ENCODE measurements around the gene CASK.

CASK gene

GRCh38 chrX:41499984-41500383, 423.4 kb downstream of the CASK start:
- Mint-ChIP-seq H3K4me3 (no peak overlapping the region), H3K4me1 (no peaks in the 10 kb centered on the region), H3K9me3 (peaks cover 50% of the 10 kb centered on the region), H3K27ac (no peak overlapping the region), H3K36me3 (ENCODE audit: low read depth) (no peaks in the 10 kb centered on the region), H3K27me3 (ENCODE audit: low read depth, poor library complexity) (peaks cover 3% of the 10 kb centered on the region)
- DNase-seq: no peak
- no peak for TF ChIP-seq CTCF (IDR thresholded peaks at IDR 0.05)

GRCh38 chrX:41499195-41499594, 424.2 kb downstream of the CASK start:
- DNase-seq: no peak
- no peaks in the 10 kb centered on the region for H3K4me1 Mint-ChIP-seq

GRCh38 chrX:41491267-41492004, 431.9 kb downstream of the CASK start:
- DNase-seq: no peak
- Mint-ChIP-seq H3K27ac (no peak overlapping the region), H3K9me3 (peaks cover 49% of the 10 kb centered on the region), H3K27me3 (ENCODE audit: low read depth, poor library complexity) (peaks cover 3% of the 10 kb centered on the region), H3K4me3 (no peak overlapping the region), H3K36me3 (ENCODE audit: low read depth) (peaks cover 4% of the 10 kb centered on the region), H3K4me1 (peaks cover 4% of the 10 kb centered on the region)
- no peak for TF ChIP-seq CTCF (IDR thresholded peaks at IDR 0.05)

More at GRCh38 chrX:41499195-41499594, 424.2 kb downstream of the CASK start:
- Mint-ChIP-seq H3K27me3 (ENCODE audit: low read depth, poor library complexity) (peaks cover 3% of the 10 kb centered on the region), H3K36me3 (ENCODE audit: low read depth) (no peaks in the 10 kb centered on the region), H3K4me3 (no peak overlapping the region), H3K27ac (no peak overlapping the region), H3K9me3 (peaks cover 49% of the 10 kb centered on the region)
- no peak for TF ChIP-seq CTCF (IDR thresholded peaks at IDR 0.05)

- H3K4me3 Mint-ChIP-seq: no peak overlapping the region
- H3K4me1 Mint-ChIP-seq: peaks cover 4% of the 10 kb centered on the region
- peaks cover 52% of the 10 kb centered on the region for H3K9me3 Mint-ChIP-seq
- DNase-seq: no peak
- H3K27ac Mint-ChIP-seq: no peak overlapping the region
- H3K36me3 Mint-ChIP-seq (ENCODE audit: low read depth): peaks cover 4% of the 10 kb centered on the region
- peaks cover 3% of the 10 kb centered on the region for H3K27me3 Mint-ChIP-seq (ENCODE audit: low read depth, poor library complexity)
- TF ChIP-seq CTCF (IDR thresholded peaks at IDR 0.05): no peak
Measured at GRCh38 chrX:41490446-41490845, 432.9 kb downstream of the CASK start.

- no peak overlapping the region for H3K4me3 Mint-ChIP-seq
- peaks cover 8% of the 10 kb centered on the region for H3K36me3 Mint-ChIP-seq (ENCODE audit: low read depth)
- no peak for TF ChIP-seq CTCF (IDR thresholded peaks at IDR 0.05)
- H3K27me3 Mint-ChIP-seq (ENCODE audit: low read depth, poor library complexity): no peaks in the 10 kb centered on the region
- no peak overlapping the region for H3K27ac Mint-ChIP-seq
- no peak for DNase-seq
- peaks cover 9% of the 10 kb centered on the region for H3K4me1 Mint-ChIP-seq
- H3K9me3 Mint-ChIP-seq: peaks cover 48% of the 10 kb centered on the region
Measured at GRCh38 chrX:41482154-41482850, 441.1 kb downstream of the CASK start.
